Measurements from ENCODE around the gene MIDN.

The MIDN gene

GRCh38 chr19:1252221-1252820 is 3.9 kb downstream of the MIDN start:
- peaks cover 72% of the 10 kb centered on the region for H3K79me2 ChIP-seq (ENCODE audit: insufficient read depth, low read length)
- H3K4me1 ChIP-seq (ENCODE audit: insufficient read depth, low read length, poor library complexity, severe bottlenecking) = peaks cover 16% of the 10 kb centered on the region
- H3K4me2 ChIP-seq (ENCODE audit: low read depth, low read length, poor library complexity, severe bottlenecking) = peak overlapping the region; percentile 98
- no peaks in the 10 kb centered on the region for H3K9me3 ChIP-seq (ENCODE audit: insufficient read depth, low read depth, low read length)
- H3K9ac ChIP-seq (ENCODE audit: low read depth, low read length, poor library complexity, severe bottlenecking) = peak overlapping the region; percentile 95
- no peaks in the 10 kb centered on the region for H3K27me3 ChIP-seq (ENCODE audit: insufficient read depth, low read length, poor library complexity, severe bottlenecking)
- peak overlapping the region; percentile 90 for H3K4me3 ChIP-seq (ENCODE audit: low read length, poor library complexity, severe bottlenecking)
- H4K20me1 ChIP-seq (ENCODE audit: insufficient read depth, low read length, poor library complexity, severe bottlenecking) = peaks cover 61% of the 10 kb centered on the region
- H3K9me2 ChIP-seq (replicated peaks; ENCODE audit: low read depth, low read length) = no peaks in the 10 kb centered on the region
- H3F3A ChIP-seq (ENCODE audit: low read depth) = peaks cover 8% of the 10 kb centered on the region; the same call in 1 of the 2 replicates
- H3K36me3 ChIP-seq (ENCODE audit: insufficient read depth, low read length) = peaks cover 31% of the 10 kb centered on the region; the same call in 1 of the 2 replicates
- no peak overlapping the region for H2AFZ ChIP-seq (ENCODE audit: low read length)
- TF ChIP-seq EZH2phosphoT487 (IDR thresholded peaks at IDR 0.05; ENCODE audit: borderline replicate concordance) = no peak
- TF ChIP-seq CTCF (conservative IDR thresholded peaks at IDR 0.05; ENCODE audit: low read length) = no peak

GRCh38 chr19:1252821-1253513 is 4.6 kb downstream of the MIDN start:
- Histone ChIP-seq H3K4me2 (ENCODE audit: low read depth, low read length, poor library complexity, severe bottlenecking) (peak overlapping the region; percentile 98), H4K20me1 (ENCODE audit: insufficient read depth, low read length, poor library complexity, severe bottlenecking) (peaks cover 68% of the 10 kb centered on the region), H2AFZ (ENCODE audit: low read length) (no peak overlapping the region), H3K27me3 (ENCODE audit: insufficient read depth, low read length, poor library complexity, severe bottlenecking) (no peaks in the 10 kb centered on the region), H3K9ac (ENCODE audit: low read depth, low read length, poor library complexity, severe bottlenecking) (peak overlapping the region; percentile 95), H3K36me3 (ENCODE audit: insufficient read depth, low read length) (peaks cover 37% of the 10 kb centered on the region; the same call in 1 of the 2 replicates), H3K9me2 (replicated peaks; ENCODE audit: low read depth, low read length) (no peaks in the 10 kb centered on the region), H3K4me1 (ENCODE audit: insufficient read depth, low read length, poor library complexity, severe bottlenecking) (peaks cover 16% of the 10 kb centered on the region), H3F3A (ENCODE audit: low read depth) (peaks cover 8% of the 10 kb centered on the region; the same call in 1 of the 2 replicates), H3K79me2 (ENCODE audit: insufficient read depth, low read length) (peaks cover 78% of the 10 kb centered on the region), H3K4me3 (ENCODE audit: low read length, poor library complexity, severe bottlenecking) (peak overlapping the region; percentile 90), H3K9me3 (ENCODE audit: insufficient read depth, low read depth, low read length) (no peaks in the 10 kb centered on the region)
- TF ChIP-seq EZH2phosphoT487 (IDR thresholded peaks at IDR 0.05; ENCODE audit: borderline replicate concordance) (no peak), CTCF (conservative IDR thresholded peaks at IDR 0.05; ENCODE audit: low read length) (no peak)

- peak overlapping the region; percentile 95 for H3K9ac ChIP-seq (ENCODE audit: low read depth, low read length, poor library complexity, severe bottlenecking)
- peaks cover 16% of the 10 kb centered on the region for H3K4me1 ChIP-seq (ENCODE audit: insufficient read depth, low read length, poor library complexity, severe bottlenecking)
- H3K9me2 ChIP-seq (replicated peaks; ENCODE audit: low read depth, low read length) = no peaks in the 10 kb centered on the region
- peaks cover 8% of the 10 kb centered on the region; the same call in 1 of the 2 replicates for H3F3A ChIP-seq (ENCODE audit: low read depth)
- H3K27me3 ChIP-seq (ENCODE audit: insufficient read depth, low read length, poor library complexity, severe bottlenecking) = no peaks in the 10 kb centered on the region
- H3K36me3 ChIP-seq (ENCODE audit: insufficient read depth, low read length) = peaks cover 42% of the 10 kb centered on the region; the same call in 1 of the 2 replicates
- peaks cover 74% of the 10 kb centered on the region for H4K20me1 ChIP-seq (ENCODE audit: insufficient read depth, low read length, poor library complexity, severe bottlenecking)
- no peak overlapping the region for H2AFZ ChIP-seq (ENCODE audit: low read length)
- peak overlapping the region; percentile 98 for H3K4me2 ChIP-seq (ENCODE audit: low read depth, low read length, poor library complexity, severe bottlenecking)
- H3K9me3 ChIP-seq (ENCODE audit: insufficient read depth, low read depth, low read length) = no peaks in the 10 kb centered on the region
- peaks cover 84% of the 10 kb centered on the region for H3K79me2 ChIP-seq (ENCODE audit: insufficient read depth, low read length)
- H3K4me3 ChIP-seq (ENCODE audit: low read length, poor library complexity, severe bottlenecking) = peak overlapping the region; percentile 90
- no peak for TF ChIP-seq EZH2phosphoT487 (IDR thresholded peaks at IDR 0.05; ENCODE audit: borderline replicate concordance)
- TF ChIP-seq CTCF (conservative IDR thresholded peaks at IDR 0.05; ENCODE audit: low read length) = no peak
Observed at GRCh38 chr19:1253514-1254080, 5.2 kb downstream of the MIDN start.

Measured in Loucy (cell line).